ELF-1 (cell line): ENCODE measurements around the gene AGT.
"Not testable (repeated sequence)": the region's sequence is repeated elsewhere in the genome, so short reads cannot be mapped to it uniquely, and the experiment has no call there.

Experiments
- DNase-seq: peaks from one replicate; pipeline ENCODE4 v3.0.0-alpha.2; 2016; ENCODE audit warnings: low read depth, low spot score

Gene AGT

GRCh38 chr1:230691615-230692014 is 22.3 kb downstream of the AGT start:
- no peak for DNase-seq

- peak; percentile 27 for DNase-seq
These were observed 23.8 kb downstream of the AGT start for GRCh38 chr1:230690101-230690500.

- DNase-seq, result no peak
These were observed 27.2 kb downstream of the AGT start for GRCh38 chr1:230686747-230687146.

GRCh38 chr1:230684998-230685397 is 28.9 kb downstream of the AGT start:
- no peak for DNase-seq

- DNase-seq, result no peak
These were observed 29.8 kb downstream of the AGT start for GRCh38 chr1:230684146-230684545.

- no peak for DNase-seq
These were observed 30.9 kb downstream of the AGT start for GRCh38 chr1:230682882-230683610.

GRCh38 chr1:230682274-230682673 is 31.6 kb downstream of the AGT start:
- DNase-seq, result no peak

GRCh38 chr1:230681599-230681998 is 32.3 kb downstream of the AGT start:
- no peak for DNase-seq

- no peak for DNase-seq
These were observed 33.5 kb downstream of the AGT start for GRCh38 chr1:230680300-230681025.

- no peak for DNase-seq
These were observed 34.1 kb downstream of the AGT start for GRCh38 chr1:230679825-230680224.

GRCh38 chr1:230679192-230679591 is 34.7 kb downstream of the AGT start:
- no peak for DNase-seq

- no peak for DNase-seq
These were observed 36.7 kb downstream of the AGT start for GRCh38 chr1:230677200-230677599.

GRCh38 chr1:230674581-230674980 is 39.3 kb downstream of the AGT start:
- DNase-seq, result no peak

- DNase-seq, result no peak
These were observed 44.4 kb downstream of the AGT start for GRCh38 chr1:230669543-230669942.

- DNase-seq, result no peak
These were observed 45.7 kb downstream of the AGT start for GRCh38 chr1:230668227-230668626.

- DNase-seq, result no peak
These were observed 51.9 kb downstream of the AGT start for GRCh38 chr1:230661976-230662375.

GRCh38 chr1:230658691-230659090 is 55.2 kb downstream of the AGT start:
- no peak for DNase-seq

GRCh38 chr1:230658103-230658502 is 55.8 kb downstream of the AGT start:
- DNase-seq, result not testable (repeated sequence)

- not testable (repeated sequence) for DNase-seq
These were observed 57.2 kb downstream of the AGT start for GRCh38 chr1:230656719-230657118.
